ENCODE data around the gene WNT11. TPM values are rescaled to one million over a fixed set of nuclear protein-coding genes. Genes with fewer than 3 reads are reported as not detected.

Gene WNT11
- total and polyA plus RNA-seq, 7 donors = 4.5 to 13.0 (median 6.5) TPM

DNA sequence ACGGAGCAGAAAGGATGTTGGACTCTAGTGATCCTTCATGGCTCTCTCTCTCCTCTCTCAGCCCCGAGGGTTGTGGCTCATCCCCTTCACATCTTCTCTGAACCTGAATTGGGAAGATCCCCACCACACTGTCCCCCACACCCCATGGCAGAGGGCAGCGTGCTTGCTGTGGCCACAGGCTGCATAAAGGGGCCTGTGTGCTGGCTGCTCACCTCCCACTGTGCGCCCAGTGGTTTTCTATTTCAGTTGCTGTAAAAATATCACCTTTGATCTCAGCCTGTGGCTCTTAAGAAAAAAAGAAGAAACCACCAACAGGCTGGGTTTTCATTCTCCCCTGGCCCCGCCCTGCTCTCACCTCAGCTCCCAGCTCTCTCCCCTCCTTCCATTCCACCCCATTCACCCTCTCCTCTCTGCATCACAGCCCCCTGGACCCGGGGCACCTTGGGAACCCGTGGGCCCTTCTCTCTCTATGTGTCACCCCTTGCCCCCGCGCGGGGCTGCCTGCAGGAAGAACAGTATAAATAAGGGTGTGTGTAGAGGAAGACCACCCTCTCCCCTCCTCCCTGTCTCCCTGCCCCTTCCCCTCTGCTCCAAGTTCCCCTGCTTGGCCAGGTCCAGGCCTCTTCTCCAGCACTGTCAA lies 25.8 kb upstream of the WNT11 start:
- Histone ChIP-seq H3K4me3 (no peak overlapping the region), H3K36me3 (ENCODE audit: insufficient read depth in 1 of 2, low read depth in 1 of 2) (no peaks in the 10 kb centered on the region), H3K27me3 (ENCODE audit: insufficient read depth in 3 of 3, low read length in 2 of 3) (no peaks in the 10 kb centered on the region), H3K4me1 (peaks cover 3% of the 10 kb centered on the region), H3K9me3 (no peaks in the 10 kb centered on the region), H3K27ac (no peak overlapping the region)
- ATAC-seq = no peak
- intact Hi-C loops (cut with DNase I) = loop anchor here in 1 of 2 donors (10.0 kb wide), 1 partner anchor 213 kb away; the partner anchor contains the start of gene EMSY
- 56 to 76% (median 59%) methylated on average over 10 of the region's 10 CpGs for WGBS, 3 donors
- DNase-seq = peak in 1 of 2 donors; percentile 28
- TF ChIP-seq, protein P1, sequence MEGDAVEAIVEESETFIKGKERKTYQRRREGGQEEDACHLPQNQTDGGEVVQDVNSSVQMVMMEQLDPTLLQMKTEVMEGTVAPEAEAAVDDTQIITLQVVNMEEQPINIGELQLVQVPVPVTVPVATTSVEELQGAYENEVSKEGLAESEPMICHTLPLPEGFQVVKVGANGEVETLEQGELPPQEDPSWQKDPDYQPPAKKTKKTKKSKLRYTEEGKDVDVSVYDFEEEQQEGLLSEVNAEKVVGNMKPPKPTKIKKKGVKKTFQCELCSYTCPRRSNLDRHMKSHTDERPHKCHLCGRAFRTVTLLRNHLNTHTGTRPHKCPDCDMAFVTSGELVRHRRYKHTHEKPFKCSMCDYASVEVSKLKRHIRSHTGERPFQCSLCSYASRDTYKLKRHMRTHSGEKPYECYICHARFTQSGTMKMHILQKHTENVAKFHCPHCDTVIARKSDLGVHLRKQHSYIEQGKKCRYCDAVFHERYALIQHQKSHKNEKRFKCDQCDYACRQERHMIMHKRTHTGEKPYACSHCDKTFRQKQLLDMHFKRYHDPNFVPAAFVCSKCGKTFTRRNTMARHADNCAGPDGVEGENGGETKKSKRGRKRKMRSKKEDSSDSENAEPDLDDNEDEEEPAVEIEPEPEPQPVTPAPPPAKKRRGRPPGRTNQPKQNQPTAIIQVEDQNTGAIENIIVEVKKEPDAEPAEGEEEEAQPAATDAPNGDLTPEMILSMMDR (IDR thresholded peaks at IDR 0.05) = no peak

- ATAC-seq = no peak
- Histone ChIP-seq H3K27me3 (ENCODE audit: insufficient read depth in 3 of 3, low read length in 2 of 3) (no peaks in the 10 kb centered on the region), H3K4me3 (no peak overlapping the region), H3K9me3 (no peaks in the 10 kb centered on the region), H3K27ac (no peak overlapping the region), H3K4me1 (no peaks in the 10 kb centered on the region), H3K36me3 (ENCODE audit: insufficient read depth in 1 of 2, low read depth in 1 of 2) (no peaks in the 10 kb centered on the region)
- WGBS, 3 donors = 53 to 79% (median 70%) methylated on average over 6 of the region's 6 CpGs
- TF ChIP-seq, protein P1 (IDR thresholded peaks at IDR 0.05) = no peak
- DNase-seq = no peak
- intact Hi-C loops (cut with DNase I) = loop anchor here in 1 of 2 donors (10.0 kb wide), 1 partner anchor 214 kb away; the partner anchor contains the start of gene EMSY
Measured at GRCh38 chr11:76231121-76231738, 24.9 kb upstream of the WNT11 start.

GRCh38 chr11:76230392-76230791 lies 24.1 kb upstream of the WNT11 start:
- H3K27me3 ChIP-seq (ENCODE audit: insufficient read depth in 3 of 3, low read length in 2 of 3) = no peaks in the 10 kb centered on the region
- TF ChIP-seq, protein P1 (IDR thresholded peaks at IDR 0.05) = no peak
- H3K4me1 ChIP-seq = no peaks in the 10 kb centered on the region
- WGBS, 3 donors = 66 to 76% (median 66%) methylated on average over 8 of the region's 8 CpGs
- H3K4me3 ChIP-seq = no peak overlapping the region
- H3K27ac ChIP-seq = no peak overlapping the region
- no peaks in the 10 kb centered on the region for H3K36me3 ChIP-seq (ENCODE audit: insufficient read depth in 1 of 2, low read depth in 1 of 2)
- H3K9me3 ChIP-seq = no peaks in the 10 kb centered on the region
- ATAC-seq (no peak), DNase-seq (peak; percentile 31 to 58)
- intact Hi-C loops (cut with DNase I) = loop anchor here in 1 of 2 donors (10.0 kb wide), 1 partner anchor 214 kb away; the partner anchor contains the start of gene EMSY

GRCh38 chr11:76229690-76230240 lies 23.5 kb upstream of the WNT11 start:
- WGBS, 3 donors = 92% methylated on average over 8 of the region's 8 CpGs
- no peak for ATAC-seq
- TF ChIP-seq, protein P1 (IDR thresholded peaks at IDR 0.05) = no peak
- H3K4me3 ChIP-seq = no peak overlapping the region
- no peaks in the 10 kb centered on the region for H3K9me3 ChIP-seq
- intact Hi-C loops (cut with DNase I) = loop anchor here in 1 of 2 donors (10.0 kb wide), 1 partner anchor 215 kb away; the partner anchor contains the start of gene EMSY
- H3K4me1 ChIP-seq = peaks cover 3% of the 10 kb centered on the region
- no peaks in the 10 kb centered on the region for H3K36me3 ChIP-seq (ENCODE audit: insufficient read depth in 1 of 2, low read depth in 1 of 2)
- H3K27ac ChIP-seq = no peak overlapping the region
- DNase-seq = peak; percentile 13 to 45
- H3K27me3 ChIP-seq (ENCODE audit: insufficient read depth in 3 of 3, low read length in 2 of 3) = no peaks in the 10 kb centered on the region
